Stimulated activated CD4-positive, alpha-beta T cell treated with anti-CD3 and anti-CD28 coated beads, Interleukin-2, amount 100 ng/mL, for 4 hours (primary cell): ENCODE data around the gene TEX53.

Experiments
- DNase-seq: peaks from one replicate; pipeline ENCODE4 v3.0.0-alpha.2; 2020; ENCODE audit warnings: low read depth

The TEX53 gene

DNA sequence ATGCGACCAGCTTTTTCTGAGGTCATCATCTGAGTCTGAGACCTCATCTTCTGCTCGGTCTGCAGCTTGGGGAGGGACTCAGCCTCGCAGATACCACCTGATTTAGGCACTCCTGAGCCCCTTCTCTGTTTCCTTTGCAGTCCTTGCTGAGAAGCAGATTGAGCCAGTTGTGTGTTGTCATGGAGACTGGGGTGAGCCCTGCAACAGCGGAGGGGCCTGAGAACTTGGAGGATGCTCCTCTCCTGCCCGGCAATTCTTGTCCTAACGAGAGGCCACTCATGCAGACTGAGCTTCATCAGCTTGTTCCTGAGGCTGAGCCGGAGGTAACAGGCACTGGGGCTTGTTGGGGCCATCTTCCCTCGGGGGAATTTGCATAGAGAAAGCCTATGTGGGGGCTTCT, 19.2 kb downstream of the TEX53 start:
- no peak for DNase-seq

DNA sequence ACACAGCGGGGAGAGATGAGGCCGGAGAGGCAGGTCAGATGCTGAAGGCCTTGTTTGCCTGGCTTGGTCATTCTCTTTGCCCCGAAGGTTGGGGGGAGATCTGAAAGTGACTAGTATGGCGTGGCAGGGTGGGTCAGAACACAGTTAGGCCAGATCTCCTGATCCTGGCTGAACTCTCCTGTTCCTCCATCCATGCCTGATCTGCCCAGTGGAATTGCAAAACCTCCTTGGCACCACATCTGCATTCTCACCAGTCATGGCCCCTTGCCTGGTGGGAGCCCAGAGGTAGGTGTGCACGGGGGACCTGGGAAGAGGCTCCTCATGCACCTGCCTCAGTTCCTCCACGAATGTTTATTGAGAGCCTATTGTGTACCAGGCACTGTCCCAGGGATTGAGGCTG, 23.2 kb downstream of the TEX53 start:
- no peak for DNase-seq

DNA sequence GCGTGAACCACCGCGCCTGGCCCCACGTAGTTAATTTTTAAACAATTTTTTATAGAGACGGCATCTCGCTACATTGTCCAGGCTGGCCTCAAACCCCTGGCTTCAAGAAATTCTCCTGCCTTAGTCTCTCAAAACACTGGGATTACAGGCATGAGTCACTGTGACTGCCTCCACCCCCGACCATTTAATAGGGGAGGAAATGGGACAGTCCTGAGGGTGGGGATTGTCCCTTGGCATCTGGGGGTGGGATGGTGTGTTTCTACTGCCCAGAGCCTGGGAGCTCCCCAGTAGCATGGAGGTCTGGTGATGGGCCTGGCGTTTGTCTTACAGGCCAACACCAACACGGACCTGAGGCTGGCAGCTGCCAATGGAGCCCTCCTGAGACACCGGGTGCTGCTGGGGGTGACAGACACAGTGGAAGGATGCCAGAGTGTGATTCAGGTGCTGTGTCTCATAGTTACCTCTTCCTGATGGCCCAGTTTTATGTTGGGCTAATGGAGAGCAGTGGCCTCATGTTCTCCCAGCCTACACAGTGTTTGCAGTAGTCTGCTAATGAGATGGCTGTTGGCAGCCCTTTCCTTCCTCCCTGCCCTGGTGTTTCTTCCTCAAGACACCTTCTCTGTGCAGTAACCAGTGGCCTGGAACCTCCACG, 24.0 kb downstream of the TEX53 start:
- DNase-seq = no peak

DNA sequence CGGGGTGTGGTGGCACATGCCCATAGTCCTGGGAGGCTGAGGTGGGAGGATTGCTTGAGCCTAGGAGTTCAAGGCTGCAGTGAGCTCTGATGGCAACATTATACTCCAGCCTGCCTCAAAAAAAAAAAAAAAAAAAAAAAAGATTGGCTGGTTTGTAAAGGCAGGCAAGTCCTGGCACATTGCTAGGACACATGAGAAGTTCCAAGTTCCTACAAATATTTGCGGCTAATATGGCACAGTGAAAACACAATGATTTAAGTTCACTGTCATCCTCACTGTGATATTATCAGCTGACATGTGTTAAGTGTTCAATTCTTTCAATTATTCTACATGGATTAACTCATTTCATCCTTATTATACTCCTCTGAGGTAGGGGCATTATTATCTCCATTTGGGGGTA, 26.4 kb downstream of the TEX53 start:
- no peak for DNase-seq

DNA sequence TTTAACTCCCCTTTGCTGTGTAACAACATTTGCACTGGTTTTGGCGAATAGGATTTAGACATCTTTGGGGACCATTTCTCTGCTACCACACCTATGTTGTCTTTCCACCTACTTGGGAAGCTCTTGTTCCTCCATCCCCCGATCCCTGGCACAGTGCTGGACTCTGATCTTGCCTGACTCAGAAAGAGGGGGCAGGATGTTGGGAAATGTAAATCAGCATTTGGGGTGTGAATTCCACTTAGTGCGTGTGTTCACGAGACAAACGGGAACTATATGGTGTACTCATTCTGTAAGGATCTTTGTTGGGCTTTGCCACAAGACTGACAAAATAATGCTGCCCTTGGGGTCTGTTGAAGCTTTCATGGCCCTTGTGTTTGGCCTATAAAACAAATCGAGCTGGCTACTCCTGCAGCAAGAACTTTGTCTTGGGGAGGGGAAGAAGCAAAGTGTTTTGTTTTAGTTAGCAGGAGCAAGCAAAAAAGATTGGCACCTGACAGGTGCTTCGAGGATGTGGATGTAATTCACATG, 28.0 kb downstream of the TEX53 start:
- DNase-seq = no peak

DNA sequence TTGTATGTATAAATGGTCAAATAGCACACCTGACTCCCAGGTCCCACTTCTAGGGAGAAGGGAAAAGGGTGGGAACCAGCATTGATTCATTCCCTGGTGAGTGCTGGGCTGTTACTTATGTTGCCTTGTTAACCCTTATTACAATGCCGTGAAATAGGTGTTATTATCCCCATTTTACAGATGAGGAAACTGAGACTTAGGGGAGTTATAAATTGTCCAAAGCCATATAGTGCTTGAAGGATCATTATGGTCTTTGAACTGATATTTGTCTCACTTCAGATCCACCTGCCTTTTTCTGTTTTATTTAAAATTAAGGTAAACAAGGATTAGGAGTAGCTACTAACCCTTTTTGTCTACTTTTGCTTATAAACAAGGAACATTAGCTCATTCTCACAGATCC, 30.1 kb downstream of the TEX53 start:
- no peak for DNase-seq

DNA sequence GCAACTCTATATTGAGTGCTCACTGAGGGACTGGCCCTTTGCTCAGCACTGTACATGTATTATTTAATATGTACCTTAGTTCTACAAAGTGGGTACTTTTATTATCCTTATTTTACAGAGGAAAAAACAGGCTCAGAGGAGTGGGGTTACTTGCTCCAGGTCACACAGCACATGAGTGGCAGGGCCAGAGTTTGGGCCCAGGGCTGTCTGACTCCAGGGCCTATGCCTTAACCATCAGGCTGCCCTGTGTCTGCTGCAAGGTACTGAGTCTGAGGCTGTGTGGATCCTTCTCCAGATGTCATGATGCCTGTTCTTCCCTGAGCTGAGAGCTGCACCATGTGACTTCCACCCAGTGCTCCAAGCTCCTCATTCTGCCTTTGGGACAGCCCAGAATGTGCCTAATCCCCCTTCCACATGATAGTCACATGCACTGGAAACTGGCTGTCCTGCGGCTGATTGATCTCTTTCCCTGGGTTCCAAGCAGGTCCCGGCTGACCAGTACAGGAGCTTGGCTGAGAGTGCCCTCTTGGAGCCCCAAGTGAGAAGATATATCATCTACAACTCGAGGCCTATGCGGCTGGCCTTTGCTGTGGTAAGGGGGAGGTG, 31.1 kb downstream of the TEX53 start:
- no peak for DNase-seq

DNA sequence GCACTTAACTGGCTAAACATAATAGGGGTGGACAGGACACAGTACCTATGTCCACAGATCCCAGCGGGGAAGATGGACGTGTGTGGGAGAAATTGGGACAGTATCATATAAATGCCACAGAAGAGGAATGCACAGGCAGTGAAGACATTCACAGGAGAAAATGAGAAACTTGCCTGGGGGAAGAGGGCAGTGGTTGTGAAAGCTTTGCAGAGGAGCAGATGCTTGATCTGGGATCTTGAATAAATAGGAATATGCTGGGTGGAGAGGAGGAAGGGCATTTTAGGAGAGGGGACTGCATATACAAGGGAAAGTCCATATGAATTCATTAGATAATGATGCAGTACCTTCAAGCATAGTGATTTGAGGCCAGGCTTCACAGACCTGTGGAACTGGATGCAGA, 32.9 kb downstream of the TEX53 start:
- no peak for DNase-seq

DNA sequence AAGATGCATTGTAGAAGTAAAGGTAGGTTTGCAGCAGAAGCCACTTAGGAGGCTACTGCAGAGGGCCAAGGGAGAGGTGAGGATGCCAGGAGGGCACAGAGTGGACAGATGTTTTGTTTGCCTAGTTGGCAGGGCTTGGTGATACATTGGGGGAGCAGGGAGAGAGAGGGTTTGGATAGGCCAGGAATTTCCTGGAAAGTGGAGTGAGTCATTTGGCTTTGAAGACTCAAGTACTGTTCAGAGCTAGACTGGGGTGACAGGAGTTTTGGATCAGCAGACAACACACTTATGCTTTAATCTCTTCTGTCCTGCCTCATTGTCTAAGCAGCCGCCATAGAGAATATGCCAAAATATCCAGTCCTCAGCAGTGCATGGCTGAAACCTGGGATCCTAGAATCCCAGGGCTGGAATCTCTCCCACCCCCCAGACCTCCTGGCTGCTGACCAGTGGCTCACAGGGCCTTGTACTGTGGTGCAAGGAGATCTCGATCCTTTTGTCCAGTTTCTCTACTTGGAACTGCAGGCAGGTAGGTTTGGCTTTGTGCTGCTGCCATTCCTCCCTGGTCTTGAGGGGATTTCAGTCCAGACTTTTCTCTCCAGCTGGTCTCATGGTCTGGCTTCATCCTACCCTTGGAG, 35.5 kb downstream of the TEX53 start:
- DNase-seq = no peak

DNA sequence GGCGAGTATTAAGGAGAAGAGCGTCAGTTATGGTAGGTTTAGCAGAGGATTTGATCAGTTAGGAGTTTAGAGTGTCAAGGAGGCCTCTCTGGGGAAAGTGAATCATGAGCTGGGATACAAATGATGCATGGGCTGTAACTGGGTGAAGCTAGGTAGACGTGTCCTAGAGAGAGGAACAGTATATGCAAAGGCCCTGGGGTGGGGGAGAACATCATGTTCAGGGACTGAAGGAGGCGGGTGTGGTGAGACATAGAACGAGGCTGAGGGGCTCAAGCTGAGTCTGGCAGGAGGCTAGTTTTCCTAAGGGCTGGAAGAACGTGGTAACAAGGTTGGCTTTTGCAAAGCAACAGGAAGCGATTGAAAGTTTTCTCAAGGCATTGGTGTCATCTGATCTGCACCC, 36.0 kb downstream of the TEX53 start:
- DNase-seq = no peak

DNA sequence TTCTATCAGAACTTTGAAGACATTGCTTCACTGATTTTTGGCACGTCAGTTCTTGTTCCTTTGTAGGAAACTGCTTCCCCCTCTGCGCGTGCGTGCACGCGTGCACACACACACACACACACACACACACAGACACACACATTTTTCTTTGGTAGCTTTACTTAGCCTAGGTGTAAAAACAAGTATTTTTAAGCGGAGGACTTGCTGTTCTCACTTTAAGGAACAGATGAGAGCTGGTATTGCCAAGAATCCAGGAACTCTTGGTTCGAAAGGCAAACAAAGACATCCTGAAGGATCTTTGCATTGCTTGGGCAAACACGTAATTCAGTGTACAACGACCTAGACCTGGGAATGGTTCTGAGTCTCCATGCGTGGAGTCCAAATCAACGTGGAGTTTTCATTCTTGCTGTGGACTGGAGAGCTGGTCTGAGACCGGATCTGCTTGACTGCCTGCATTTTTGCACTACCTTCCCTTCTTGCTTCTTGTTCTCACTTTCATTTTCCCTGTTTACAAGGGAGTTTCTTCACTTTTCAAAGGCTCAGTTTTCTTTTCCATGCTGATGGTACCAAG, 38.3 kb downstream of the TEX53 start:
- no peak for DNase-seq

DNA sequence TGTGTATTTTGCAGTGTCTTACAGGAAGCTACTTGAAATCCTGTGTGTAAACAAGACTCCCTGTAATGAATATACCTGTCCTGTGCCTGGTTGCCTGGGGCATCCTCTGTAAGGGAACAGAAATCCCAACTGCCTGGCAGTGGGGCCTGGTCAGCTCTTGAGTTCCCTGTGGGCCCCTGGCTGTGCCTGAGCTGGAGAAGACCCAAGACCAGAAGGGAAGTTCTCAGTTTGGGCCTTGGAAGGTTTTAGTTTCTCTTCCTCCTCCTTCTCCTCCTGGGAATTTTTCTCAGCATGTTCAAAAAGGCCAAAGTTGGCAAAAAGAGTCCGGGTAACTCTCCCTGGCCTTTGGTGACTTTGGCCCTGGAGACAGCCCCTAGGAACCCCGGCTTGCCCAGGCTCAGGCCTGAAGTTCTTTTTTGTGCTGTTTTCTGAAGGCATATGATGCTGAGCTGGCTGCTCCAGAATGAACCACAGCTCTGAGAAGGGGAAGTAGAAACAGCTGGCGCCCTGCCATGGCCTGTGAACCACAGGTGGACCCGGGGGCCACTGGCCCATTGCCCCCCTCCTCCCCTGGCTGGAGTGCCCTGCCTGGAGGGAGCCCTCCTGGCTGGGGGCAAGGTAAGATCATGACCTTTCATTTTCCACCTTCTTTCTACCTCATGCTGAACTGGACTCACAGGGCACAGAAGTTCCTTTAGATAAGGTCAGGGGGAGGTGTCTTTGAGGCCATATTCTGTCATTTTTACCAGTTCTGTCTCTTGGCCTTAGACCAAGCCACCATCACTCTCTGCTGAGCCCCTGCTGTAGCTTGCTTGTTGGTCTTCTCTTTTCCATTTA, 40.7 kb downstream of the TEX53 start:
- no peak for DNase-seq

DNA sequence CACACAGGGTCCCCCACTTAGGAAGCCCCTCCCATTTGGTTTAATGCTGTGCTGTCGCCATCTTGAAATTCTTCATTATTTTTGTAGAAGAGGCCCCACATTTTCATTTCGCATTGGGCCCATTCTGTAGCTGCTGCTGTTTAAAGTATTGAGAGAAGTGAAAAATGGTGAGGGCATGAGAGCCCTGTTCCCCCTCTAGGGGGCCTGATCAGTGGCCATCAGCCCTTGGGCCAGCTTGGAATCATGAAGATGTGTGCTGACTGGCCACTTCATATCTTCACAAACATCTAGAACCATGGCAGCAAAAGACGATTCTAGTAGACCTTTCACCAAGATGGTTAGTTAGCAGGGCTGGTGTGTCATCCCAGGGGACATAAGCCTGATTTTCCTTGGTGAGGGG, 43.2 kb downstream of the TEX53 start:
- DNase-seq = no peak

DNA sequence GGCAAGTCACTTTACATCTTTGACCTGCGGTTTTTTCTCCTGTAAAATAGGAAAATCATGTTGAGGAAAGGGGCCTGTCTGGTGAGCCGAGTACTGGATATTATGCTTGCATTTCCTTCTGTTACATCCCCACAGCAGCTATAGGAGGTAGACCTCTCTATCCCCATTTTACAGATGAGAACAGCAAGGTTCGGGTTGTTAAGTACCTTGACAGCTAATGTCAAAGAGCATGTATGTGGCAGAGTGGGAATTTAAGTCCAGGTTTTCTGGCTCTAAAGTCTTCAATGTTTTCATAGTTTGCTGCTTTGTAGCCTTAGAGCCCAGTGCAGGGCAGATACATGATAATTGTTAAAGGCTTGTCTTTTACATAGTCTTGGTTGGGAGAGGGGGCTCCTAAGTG, 43.7 kb downstream of the TEX53 start:
- no peak for DNase-seq

DNA sequence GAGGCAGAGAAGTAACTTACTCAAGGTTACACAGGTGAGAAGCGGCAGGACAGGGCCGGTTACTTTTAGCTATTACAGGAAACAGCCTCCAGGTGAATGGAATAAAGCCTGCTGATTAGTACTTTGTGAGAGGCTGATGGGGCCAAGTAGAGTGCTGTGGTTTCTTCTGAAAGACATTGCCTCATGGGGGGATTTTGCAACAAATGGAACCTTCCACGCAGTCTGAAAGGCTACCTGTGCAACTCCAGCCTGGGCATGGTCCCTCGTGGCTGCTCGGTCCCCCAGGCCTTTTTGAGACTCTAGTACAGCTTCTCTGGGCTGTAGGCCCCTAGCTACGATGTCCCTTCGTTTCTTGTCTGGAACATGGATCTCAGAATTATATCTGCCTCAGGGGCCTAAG, 44.5 kb downstream of the TEX53 start:
- no peak for DNase-seq

DNA sequence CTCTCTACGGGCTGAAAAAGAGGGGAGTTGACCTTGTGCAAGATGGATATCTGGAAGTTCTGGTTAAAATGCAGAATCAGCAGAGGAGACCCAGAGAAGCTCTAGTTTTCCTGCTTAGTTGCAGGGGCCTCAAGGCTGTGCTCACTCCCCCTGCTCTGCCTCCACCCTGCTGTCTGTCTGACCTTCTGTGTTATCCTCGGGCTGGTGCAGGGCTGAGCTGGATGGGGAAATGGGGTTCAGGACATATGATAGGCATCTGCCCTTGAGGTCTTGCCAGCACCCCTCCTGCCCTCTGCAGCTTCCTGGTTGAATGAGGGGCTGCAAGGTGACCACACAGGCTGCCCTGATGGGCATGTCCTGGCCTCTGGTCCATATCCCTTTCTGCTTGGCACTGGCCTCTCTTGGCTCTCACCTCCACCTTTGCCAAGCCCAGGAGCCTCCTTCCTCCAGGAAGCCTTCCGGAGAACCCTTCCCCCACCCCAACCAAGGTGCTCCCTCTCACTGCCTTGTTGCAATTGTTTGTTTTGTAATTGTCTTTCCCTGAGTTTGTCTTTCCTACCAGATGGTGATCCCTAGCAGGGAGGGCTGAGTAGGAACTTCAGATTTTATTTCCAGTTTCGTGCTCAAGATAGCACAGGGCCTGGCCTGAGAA, 45.2 kb downstream of the TEX53 start:
- no peak for DNase-seq

DNA sequence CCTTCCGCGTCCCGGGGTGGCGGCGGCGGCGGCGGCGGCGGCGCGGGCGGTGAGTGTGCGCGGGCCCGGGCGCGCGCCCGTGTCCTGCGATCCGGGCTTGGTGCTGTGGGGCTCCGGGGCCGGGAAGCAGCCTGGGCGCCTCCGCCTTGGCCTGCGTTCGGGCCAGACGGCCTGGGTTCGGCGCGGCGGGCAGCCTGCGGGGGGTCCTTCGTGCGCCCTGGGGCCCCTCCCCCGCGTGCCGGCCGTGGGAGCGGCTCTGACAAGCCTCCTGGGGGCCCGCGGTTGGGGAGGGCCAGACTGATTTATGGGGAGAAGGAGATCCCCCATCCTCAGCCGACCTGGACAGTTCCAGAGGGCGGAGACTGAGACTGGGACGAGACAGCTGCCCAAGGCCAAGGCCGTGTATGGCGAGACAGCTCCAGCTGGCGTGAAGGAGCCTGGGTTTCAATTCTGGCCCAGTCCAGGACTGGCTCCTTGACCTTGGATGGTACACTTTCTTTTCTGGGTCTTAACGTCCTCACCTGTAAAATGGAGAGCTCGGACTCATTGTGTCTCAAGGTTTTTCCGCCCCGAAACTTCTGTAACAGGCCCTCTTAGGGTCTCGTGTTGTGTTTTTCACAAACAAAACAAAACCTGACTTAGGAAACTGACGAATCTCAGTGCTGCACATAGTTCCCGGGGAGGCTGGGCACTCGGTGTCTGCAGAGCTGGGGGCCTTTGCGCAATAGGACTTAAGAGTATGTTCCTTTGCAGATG, 45.9 kb downstream of the TEX53 start:
- DNase-seq = no peak

DNA sequence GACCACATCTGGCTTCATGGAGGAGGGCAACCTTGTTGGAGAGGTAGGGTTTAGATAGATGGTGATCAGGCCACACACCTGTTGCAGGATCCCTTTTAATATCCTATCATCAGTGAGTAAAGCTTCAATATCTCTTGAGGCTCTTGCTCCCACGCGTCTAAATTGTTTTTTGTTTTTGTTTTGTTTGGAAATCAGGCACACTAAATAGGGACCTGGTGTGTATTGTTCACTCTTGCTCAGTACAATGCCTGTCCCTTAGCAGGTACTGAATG, 49.1 kb downstream of the TEX53 start:
- no peak for DNase-seq

DNA sequence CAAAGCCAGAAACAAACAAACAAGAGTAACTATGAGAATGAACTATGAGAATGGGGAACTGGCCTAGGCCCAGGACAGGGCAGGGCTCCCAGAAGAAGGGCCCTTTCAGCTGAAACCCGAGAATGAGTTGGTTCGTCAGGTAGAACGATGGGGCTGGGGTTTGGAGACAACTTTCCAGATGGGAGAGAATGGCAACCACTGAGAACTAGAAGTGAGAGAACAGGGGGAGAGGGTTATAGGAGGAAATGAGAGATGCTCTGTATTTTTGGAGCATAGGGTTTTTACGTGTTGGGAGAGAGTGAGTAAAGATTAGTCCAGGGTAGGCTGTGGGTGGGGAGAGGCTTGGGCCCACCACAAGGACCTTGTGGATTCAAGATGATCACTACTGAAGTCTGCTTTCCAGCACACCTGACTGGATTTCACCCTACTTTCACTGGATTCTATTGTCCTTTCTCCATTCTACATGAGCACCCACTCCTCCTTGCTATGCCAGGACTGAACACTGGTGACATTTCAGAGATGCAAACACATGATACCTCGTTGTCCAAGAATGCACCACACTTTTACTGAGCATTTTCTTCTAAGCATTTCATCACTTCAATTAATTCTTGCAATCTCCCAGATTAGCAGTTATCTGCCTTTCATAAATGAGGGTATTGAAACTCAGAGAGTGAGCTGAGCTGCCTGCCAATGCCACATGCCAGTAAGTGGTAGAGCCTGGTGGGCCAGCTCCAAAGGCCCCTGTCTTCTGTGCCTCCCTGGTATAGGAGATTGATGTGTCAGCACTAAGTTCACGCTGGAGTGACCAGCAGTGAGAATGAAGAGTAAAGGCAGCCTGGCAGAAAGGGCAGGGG, 49.7 kb downstream of the TEX53 start:
- DNase-seq = no peak

DNA sequence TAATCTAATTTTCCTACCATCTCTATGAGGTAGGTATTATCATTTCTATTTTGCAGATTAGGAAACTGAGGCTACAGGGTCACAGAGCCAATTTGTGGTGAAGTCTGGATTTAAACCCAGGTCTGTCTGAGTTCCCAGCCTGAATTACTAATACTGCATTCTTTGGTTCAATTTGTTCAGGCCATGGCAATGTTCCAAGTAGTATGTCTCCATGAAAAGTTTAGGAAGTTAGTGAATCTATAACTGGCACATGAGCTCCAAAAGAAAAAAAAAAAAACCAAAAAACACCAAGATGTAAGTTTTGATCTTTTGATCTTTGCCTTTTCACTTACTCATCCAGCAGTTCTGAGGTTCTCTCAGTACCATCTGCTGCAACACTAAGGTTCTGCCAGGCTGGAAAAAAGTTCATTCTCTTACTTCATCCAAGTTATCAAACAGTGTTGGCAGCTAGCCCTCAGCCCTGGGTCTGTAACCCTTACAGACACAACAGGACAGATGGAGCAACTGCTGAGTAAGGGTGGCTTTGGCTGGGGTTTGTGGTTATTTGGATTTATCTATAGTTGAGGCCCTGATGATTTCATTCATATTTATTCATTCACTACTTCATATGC, 50.9 kb downstream of the TEX53 start:
- DNase-seq = no peak
